VCaP (cell line): ENCODE results near the gene CACNA1A.

ENCODE experiments used
- H3K27ac ChIP-seq: fragments of 450-650 bp; 2 replicates; pipeline ENCODE4 v1.5.1; 2017
- CTCF ChIP-seq: fragments of 450-650 bp; conservative IDR thresholded peaks from 2 replicates; pipeline ENCODE4 v1.5.1; 2017; ENCODE audit warnings: mild to moderate bottlenecking, moderate library complexity

Gene CACNA1A

GRCh38 chr19:13381827-13382632 is 124.2 kb downstream of the CACNA1A start:
- no peak for TF ChIP-seq CTCF
- no peak overlapping the region for H3K27ac ChIP-seq

GRCh38 chr19:13376537-13376936 is 129.7 kb downstream of the CACNA1A start:
- H3K27ac ChIP-seq: no peak overlapping the region
- TF ChIP-seq CTCF: no peak

GRCh38 chr19:13373599-13373998 is 132.7 kb downstream of the CACNA1A start:
- TF ChIP-seq CTCF: no peak
- no peak overlapping the region for H3K27ac ChIP-seq

- TF ChIP-seq CTCF: no peak
These were observed 135.3 kb downstream of the CACNA1A start for GRCh38 chr19:13370948-13371347.

GRCh38 chr19:13366529-13367143 is 139.6 kb downstream of the CACNA1A start:
- TF ChIP-seq CTCF: peak; percentile 67
- no peak overlapping the region for H3K27ac ChIP-seq

More at GRCh38 chr19:13370948-13371347, 135.3 kb downstream of the CACNA1A start:
- H3K27ac ChIP-seq: no peak overlapping the region

- TF ChIP-seq CTCF: no peak
These were observed 142.3 kb downstream of the CACNA1A start for GRCh38 chr19:13363954-13364353.

GRCh38 chr19:13363245-13363644 is 143.0 kb downstream of the CACNA1A start:
- no peak for TF ChIP-seq CTCF
- H3K27ac ChIP-seq: no peak overlapping the region

More at GRCh38 chr19:13363954-13364353, 142.3 kb downstream of the CACNA1A start:
- no peak overlapping the region for H3K27ac ChIP-seq
